Measurements from ENCODE around the gene UPK3A. TPM values are rescaled to one million over a fixed set of nuclear protein-coding genes. Genes with fewer than 3 reads are reported as not detected.
"Not testable (repeated sequence)": the region's sequence is repeated elsewhere in the genome, so short reads cannot be mapped to it uniquely, and the experiment has no call there.

UPK3A gene
- total RNA-seq, 1 donor from 2014 or later, result not detected

DNA sequence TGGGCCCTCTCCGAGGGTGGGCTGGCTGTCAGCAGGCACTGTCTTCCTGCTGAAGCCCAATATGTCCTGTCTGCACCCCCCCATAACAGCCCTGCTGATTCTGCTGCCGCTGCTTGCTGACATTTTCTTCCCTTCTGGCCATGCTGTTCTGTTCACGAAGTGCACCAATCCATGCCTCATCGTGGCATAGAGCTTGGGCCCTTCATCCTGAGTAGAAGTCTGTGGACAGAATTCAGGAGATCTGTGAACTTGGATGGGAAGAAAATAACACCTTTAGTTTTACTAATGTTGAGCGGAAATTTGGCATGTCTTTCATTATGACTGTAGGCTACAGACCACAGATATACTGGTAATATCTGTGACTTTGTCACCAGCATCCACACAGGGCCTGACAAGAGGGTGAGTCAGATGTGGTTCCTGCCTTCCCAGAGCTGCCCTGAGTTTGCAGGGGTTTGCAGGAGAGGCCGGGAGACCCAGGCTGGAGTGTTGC lies 29.9 kb upstream of the UPK3A start:
- DNase-seq (ENCODE audit: extremely low read depth, low read depth, low spot score), result no peak

DNA sequence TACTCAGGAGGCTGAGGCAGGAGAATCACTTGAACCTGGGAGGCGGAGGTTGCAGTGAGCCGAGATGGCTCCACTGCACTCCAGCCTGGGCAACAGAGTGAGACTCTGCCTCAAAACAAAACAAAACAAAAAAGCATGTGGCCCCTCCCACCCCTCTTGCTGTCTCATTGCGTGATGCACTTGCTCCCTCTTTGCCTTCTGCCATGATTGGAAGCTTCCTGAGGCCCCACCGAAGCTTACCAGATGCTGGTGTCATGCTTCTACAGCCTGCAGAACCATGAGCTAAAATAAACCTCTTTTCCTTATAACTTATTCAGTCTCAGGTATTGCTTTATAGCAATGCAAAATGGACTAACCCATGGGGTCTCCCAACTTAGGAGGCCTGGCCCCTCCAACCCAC lies 26.8 kb upstream of the UPK3A start:
- DNase-seq (ENCODE audit: extremely low read depth, low read depth, low spot score), result not testable (repeated sequence)

DNA sequence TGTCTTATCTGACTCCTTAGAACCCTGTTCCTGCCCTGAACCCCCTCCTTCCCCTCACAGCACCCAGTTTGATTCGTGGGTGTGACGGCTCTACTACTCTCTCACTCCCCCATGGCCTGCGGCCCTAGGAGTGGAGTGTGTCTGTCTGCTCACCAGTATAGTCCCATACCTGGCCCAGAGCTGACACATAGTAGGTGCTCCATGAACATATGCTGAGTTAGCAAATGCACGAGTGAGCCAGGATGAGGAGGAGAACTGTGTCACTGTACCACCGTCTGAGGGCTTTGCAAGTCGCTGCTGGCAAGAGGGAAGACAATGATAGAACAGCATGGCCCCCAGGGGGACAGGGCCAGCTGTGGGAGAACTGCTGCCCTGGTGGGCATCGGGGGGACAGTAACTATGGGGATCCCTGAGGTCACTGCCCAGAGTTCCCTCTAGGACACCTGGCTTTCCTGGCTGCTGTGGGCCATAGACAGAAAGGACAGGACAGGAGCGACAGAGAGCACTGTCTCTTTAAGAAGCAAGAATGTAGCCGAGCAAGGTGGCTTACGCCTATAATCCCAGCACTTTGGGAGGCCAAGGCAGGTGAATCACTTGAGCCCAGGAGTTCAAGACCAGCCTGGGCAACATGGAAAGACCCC lies 24.9 kb upstream of the UPK3A start:
- no peak for DNase-seq (ENCODE audit: extremely low read depth, low read depth, low spot score)

DNA sequence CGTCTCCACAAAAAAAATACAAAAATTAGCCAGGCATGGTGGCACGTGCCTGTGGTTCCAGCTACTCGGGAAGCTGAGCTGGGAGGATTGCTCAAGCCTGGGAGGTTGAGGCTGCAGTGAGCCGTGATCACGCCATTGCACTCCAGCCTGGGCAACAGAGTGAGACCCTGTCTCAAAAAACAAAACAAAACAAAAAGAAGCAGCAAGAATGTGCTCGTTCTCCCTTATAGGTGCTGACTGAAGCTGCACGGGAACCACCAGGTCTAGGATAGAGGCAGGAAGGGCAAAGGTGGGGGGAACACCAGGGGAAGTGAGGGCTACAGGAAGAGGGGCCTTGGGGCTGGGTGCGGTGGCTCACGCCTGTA lies 24.4 kb upstream of the UPK3A start:
- DNase-seq (ENCODE audit: extremely low read depth, low read depth, low spot score), result not testable (repeated sequence)

DNA sequence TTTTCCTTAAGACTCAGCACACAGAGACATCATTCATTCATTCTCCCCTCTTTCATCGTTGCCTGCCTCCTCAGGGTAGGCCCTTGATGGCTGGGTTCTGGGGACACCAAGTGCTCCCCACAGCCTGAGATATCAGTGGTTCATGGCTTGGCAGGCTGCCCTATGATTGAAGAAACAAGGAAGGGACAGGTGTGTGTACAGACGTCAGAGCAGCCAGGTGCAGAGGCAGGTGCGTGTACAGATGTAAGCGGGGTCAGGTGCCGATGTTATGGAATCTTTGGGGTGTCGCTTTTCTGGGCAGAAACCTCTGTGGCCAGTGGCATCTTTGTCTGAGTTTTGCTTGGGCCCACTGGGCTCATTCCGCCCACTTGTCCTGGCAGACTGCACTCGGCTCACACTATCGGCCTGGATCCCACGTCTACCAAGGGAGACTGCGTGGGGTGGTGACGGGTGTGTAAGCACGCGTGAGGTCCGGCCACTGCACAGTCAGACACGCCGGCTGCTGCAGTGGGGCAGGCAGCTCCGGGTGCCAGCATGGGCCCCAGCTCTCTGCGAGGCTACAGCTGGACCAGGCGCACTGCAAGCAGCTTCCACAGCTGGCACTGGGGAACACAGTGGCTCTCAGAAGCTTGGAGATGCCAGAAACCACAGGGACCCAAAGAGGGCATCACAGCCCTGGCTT lies 23.2 kb upstream of the UPK3A start:
- DNase-seq (ENCODE audit: extremely low read depth, low read depth, low spot score), result no peak

DNA sequence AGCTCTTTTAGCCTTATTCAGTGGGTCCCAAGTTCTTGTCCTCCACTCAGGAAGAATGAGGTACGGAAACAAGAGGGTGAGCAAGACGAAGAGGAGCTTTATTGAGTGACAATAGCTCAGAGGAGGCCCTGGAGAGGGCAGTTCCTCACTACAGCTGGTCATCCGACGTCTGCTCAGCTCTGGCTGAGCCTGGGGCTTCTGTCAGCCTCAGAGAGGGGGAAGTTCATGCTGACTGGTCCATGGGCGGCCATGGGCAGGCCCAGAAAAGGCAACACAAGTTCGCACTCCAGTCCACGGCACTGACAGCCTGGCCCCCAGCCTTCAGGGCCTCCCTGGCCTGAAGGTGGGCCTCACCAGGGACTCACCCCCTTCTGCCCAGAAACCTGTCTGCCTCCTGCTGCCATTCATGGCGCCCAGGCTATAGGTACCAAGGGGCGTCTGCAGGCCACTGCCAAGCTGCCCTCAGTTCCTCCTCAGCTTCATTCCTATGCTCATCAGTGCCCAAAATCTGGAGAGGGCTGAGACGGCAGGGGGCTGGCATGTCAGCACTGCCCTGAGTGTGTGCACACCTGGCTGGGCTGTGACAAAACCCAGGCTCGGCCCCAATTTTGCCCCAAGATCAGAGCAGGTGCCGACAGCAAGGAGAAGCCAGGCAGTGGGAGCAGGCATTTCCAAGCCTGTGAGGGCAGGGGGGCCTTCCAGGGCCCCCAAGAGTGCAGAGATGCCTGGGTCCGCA lies 22.4 kb upstream of the UPK3A start:
- no peak for DNase-seq (ENCODE audit: extremely low read depth, low read depth, low spot score)

DNA sequence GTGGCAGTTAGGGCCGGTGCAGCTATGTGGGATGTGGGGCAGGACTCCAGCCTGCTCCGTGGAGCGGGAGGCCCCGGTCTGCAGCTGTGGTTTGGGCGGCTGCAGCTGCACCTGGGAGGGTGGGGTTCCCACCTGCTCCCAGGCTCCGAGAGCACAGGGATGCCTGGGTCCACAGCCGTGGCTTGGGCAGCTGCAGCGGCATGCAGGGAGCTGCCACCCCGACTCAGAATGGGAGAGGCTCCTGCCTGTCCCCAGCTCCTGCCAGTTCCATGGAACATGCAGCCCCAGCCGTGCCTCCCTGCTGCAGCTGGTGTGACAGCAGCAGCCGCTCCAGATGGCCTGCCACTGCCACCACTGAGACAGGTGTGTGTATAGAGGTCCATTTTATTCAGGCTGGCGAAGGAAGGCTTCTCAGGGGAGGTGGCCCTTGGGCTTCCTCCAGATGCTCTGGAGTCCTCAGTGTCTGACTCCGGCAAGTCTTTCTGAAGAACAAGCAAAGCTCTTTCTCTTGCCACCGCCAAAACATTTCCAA lies 21.8 kb upstream of the UPK3A start:
- DNase-seq (ENCODE audit: extremely low read depth, low read depth, low spot score), result no peak

DNA sequence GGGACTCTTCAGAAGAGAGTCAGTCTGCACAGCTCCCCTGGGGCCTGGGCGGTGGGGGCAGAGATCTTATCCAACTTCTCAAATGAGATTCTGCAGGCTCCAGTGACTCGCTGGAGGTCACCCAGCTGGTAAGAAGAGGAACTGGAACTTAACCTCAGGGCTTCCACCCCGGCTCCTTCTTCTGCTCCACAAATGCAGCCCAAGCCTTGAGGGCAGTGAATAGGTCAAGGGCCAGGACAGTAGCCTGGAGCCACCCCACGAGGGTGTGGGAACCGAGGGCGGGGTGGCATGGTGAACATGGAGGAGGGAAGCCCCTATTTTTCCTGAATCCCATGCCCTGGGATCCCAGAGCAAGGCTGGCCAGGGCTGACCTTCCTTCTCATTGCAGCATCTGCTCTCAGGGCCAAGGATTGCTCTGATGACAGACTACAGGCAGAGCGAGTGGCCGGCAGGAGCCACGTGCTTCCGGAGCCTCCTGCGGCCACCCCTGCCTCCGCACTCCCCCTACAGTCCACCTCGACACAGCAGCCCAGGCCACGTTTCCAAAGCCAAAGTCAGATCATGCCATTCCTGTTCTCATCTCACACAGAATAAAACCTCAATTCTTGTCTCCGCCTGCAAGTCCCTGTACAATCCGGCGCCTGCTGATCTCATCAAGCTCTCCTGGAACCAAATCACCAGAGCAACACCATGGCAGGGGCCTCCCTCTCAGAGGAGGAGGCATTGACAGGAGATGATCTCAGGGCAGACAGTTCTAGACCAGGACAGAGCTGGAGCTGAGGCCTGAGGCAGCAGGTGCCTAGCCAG lies 21.1 kb upstream of the UPK3A start:
- DNase-seq (ENCODE audit: extremely low read depth, low read depth, low spot score), result no peak

DNA sequence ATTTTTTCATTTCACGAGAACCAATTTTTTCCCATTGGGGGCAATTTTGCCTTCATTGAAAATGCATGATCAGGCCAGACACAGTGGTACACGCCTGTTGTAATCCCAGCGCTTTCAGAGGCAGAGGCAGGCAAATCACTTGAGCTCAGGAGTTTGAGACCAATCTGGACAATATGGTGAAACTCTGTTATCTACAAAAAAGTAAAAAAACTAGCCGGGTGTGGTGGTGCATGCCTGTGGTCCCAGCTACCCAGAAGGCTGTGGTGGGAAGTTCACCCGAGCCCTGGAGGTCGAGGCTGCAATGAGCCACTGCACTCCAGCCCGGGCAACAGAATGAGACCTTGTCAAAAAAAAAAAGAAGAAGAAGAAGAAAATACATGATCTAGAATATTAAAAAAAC lies 19.2 kb upstream of the UPK3A start:
- DNase-seq (ENCODE audit: extremely low read depth, low read depth, low spot score), result no peak

DNA sequence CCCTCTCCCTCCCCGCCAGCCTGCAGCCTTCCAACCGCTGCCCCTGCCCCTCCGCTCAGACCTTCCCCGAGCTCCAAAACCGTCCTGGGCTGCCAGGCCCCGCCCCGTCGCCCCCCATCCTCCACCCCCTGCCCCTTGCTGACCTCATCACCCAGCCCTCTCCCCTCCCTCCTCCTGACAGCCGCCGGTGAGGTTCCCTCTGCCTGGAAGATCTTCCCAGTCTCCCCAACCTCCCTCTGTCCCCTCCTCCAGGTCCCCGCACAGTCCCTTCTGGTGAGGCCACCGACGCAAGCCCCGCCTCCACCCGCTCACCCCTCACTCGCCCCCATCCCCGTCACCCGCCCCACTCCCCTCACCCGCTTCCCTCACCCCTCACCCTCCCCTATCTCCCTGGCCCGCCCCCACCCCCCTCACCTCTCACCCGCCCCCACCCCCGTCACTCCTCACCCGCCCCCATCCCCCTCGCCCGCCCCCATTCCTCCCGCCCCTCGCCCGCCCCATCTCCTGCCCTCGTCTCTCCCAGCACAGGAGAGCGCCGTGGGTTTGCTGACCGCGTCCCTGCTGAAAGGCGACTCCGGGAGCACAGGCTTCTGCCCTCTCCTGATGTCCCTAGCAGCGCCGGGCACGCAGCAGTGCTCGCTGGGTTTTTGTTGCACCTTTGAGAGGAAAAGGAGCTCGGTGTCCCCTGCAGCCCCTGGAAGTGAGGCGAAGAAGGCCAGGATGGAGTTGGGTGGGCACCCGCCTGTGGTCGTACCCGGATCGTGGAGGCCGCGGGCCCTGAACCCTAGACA lies 16.4 kb upstream of the UPK3A start:
- no peak for DNase-seq (ENCODE audit: extremely low read depth, low read depth, low spot score)

DNA sequence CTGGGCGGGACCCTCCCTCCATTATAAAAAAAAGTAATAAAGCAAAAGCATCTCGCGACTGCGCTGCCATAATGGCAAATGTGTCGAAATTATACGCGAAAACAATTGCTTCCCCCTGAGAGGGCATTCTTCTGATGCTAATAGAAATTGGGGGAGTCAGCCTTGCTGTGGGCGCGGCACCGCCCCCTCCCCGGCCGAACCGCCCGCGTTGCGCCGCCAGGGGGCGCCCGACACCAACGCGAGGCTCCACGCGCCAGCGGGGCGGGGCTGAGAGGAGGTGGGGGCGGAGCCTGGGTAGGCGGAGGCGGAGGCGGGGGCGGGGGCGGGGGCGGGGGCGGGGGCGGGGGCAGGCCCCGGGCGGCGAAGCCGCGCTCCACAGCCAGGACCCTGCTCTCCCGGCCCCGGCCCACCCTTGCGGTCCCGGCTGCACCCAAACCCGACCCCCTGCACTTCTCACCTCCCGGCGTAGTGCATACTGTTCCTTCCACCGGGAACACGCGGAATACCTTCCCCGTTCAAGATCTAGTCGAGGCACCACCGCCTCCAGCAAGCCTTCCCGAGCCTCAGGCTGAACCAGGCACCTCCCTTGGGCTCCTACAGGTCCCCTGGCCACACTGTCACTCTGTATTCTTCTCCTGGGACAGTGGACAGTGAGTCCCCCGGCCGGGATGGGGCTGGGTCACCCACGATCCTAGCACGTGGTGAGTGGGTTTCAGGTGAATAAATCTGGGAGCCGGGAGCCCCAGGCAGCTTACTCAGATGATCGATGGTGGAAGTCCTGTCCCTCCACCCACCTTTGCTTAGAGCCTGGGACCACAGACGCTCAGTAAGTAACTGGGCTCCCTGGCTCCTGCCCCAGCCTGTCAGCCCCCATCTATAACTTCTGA lies 15.5 kb upstream of the UPK3A start:
- no peak for DNase-seq (ENCODE audit: extremely low read depth, low read depth, low spot score)

DNA sequence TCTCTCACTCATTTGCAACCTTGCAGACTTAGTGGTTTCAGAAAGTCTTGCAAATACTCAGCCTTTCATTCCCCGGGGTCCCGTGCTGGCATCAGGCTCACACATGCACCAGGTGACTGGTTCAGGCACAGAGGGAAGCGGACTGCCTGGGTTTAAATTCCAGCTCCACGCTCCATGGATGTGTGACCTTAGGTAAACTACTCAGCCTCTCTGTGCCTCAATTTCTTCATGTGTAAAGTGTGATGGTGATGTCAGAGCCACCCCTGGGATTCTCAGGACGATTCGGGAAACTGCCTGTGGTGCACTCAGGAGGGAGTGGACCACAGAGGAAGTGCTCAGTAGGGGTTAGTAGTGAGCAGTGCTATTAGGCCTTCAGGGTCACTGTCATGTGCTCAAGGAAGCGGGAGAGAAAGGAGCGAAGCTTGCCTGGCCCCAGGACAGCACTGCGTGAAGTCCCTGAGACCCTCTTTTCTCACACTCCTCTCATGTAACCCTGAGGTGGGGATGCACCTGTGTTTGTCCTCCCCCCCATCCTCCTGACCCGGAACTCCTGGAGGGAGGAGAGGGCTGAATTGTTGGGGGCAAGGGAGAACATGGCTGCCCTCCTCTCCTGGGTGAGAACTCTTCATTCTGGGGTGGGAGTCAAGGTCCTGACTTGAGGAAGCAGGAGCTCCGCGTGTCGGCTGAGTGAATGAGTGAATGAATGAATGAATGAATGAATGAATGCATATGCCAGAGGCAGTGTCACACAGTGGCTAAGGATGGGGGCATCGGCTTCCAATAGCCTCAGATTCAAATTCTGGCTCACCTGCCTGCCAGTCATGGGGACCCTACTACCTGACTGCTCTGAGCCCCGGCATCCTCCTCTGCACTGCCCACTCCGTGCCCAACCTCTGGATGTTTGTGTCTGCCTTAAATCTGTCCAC lies 14.4 kb upstream of the UPK3A start:
- DNase-seq (ENCODE audit: extremely low read depth, low read depth, low spot score), result no peak

DNA sequence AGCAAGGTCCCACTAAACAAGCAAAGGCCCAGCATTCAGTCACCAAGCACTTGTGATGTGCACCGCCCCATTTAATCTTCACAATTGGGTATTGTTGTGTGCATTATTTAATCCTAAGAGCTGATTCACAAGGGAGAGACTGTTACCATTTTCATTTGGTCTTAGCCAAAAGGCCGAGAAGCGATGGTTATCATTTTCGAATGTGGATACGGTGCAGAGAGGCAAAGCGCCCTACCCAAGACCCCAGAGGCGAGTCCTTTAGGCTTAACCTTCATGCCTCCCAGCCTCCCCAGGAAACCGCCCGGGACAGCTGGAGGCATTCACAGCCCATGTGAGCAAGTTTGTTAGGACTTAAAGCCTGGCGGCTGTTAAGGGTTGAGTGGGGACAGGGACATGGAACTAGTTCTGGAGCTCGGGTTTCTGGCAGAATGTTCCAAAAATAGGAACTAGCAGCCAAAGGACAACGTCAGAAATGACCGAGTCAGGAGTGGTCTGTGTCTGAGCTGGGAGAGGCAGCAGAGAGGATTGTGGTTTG lies 13.0 kb upstream of the UPK3A start:
- DNase-seq (ENCODE audit: extremely low read depth, low read depth, low spot score), result no peak

DNA sequence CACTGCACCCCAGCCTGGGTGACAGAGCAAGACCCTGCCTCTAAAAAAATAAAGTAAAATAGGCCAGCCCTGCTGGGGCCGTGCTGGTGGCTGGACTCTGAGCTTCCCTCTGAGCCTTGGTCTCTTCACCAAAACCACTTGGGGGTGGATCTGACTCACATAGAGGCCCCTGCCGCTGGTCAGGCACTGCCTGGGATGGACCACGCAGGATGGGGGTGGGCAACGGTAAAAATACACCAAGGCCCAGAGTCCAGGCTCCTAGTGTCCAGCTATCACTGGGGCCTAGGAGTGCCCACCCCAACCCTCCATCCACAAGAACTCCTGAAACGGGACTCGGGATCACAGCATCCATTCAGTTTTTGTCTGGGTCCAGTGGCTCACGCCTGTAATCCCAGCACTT lies 12.3 kb upstream of the UPK3A start:
- DNase-seq (ENCODE audit: extremely low read depth, low read depth, low spot score), result no peak

DNA sequence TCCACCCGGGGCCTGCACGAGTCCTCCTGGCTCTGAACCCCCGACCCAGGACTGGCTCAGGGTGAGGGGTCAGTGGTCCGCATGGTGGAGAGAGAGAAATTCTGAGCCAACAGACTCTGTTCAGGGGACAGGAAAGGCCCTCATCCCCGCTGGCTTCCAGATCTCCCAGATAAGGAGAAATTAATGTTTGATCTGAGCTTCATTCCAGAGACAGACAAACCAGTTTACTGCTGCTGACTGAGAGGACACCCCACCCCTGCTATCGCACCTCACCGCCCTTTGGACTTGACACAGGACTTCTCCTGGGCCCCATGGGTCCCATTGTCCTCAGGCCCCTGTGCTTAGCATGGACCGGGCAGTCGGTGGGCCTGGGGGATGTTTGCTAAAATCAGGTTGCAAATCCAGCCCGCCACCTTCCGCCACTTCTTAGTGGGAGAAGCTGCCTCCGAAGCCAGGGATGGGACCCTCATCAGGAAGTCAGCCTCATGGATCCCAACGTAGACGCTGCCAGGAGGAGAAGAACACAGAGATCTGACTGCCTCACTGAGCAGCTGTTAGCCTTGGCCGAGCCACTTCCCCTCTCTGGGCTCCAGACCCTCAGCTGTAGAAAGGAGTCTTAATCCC lies 11.2 kb upstream of the UPK3A start:
- DNase-seq (ENCODE audit: extremely low read depth, low read depth, low spot score), result no peak

DNA sequence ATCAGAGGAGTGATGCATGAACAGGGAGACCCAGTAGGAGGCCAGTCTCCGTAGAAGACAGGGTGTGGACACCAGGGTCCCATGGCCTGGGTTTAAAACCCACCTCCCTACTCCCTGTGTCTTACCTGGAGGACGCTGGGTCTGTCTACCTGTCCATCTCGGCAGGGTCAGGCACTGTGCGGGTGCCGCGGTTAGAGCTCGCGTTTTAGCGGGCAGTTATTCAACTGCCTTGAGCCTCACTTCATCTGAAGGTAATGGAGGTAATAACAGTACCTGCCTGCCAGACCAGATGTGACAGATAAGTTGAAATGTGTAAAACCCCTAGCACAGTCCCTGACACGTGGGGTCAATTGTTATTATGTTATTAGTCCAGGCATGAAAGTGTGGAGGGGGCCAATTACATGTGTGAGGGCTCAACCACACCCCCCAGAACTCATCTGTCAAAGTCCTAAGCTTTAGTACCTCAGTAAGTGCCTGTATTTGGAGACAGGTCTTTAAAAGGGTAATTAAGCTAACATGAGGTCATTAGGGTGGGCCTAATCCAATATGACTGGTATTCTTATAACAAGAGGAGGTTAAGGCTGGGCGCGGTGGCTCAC lies 8.1 kb upstream of the UPK3A start:
- no peak for DNase-seq (ENCODE audit: extremely low read depth, low read depth, low spot score)

DNA sequence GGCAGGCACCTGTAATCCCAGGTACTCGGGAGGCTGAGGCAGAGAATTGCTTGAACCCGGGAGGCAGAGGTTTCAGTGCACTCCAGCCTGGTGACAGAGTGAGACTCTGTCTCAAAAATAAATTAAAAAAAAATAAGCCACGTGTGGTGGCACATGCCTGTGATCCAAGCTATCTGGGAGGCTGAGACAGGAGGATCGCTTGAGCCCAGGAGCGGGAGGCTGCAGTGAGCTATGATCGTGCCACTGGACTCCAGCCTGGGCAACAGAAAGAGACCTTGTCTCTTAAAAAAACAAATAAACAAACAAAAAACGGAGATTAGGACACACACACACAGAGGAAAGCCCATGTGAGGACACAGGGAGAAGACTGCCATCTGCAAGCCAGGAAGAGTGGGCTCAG lies 7.0 kb upstream of the UPK3A start:
- DNase-seq (ENCODE audit: extremely low read depth, low read depth, low spot score), result not testable (repeated sequence)
